H9 (cell line): Measurements from ENCODE around the gene SRPK2. TPM values are rescaled to one million over a fixed set of nuclear protein-coding genes. Genes with fewer than 3 reads are reported as not detected.

ENCODE experiments used
- DNase-seq: peaks from one replicate; pipeline ENCODE4 v3.0.0-alpha.2; 2017
- H2AFZ ChIP-seq: one replicate; pipeline ENCODE4 v1.6.1; 2013; ENCODE audit warnings: mild to moderate bottlenecking, low read length, control low read depth, moderate library complexity
- H2AK5ac ChIP-seq: 2 replicates; pipeline ENCODE4 v1.6.1; 2013; ENCODE audit warnings: low read length, control low read depth, mixed read lengths; ENCODE audit not compliant: insufficient read length
- H2BK120ac ChIP-seq: one replicate; pipeline ENCODE4 v1.6.1; 2013; ENCODE audit warnings: low read depth, mild to moderate bottlenecking, low read length, control low read depth, inconsistent platforms; ENCODE audit not compliant: poor library complexity, severe bottlenecking
- H2BK12ac ChIP-seq: 2 replicates; pipeline ENCODE4 v1.6.1; 2013; ENCODE audit warnings: low read length, control low read depth, mixed read lengths, low read depth; ENCODE audit not compliant: insufficient read length
- H2BK15ac ChIP-seq: 2 replicates; pipeline ENCODE4 v1.6.1; 2013; ENCODE audit warnings: low read depth, low read length, control low read depth
- H2BK20ac ChIP-seq: one replicate; pipeline ENCODE4 v1.6.1; 2013; ENCODE audit warnings: low read depth, mild to moderate bottlenecking, low read length, control low read depth, inconsistent platforms; ENCODE audit not compliant: poor library complexity, severe bottlenecking
- H2BK5ac ChIP-seq: 2 replicates; pipeline ENCODE4 v1.6.1; 2013; ENCODE audit warnings: low read length, control low read depth, mixed read lengths; ENCODE audit not compliant: insufficient read length
- H3K14ac ChIP-seq: 2 replicates; pipeline ENCODE4 v1.6.1; 2013; ENCODE audit warnings: low read length, control low read depth; ENCODE audit not compliant: insufficient read depth
- H3K18ac ChIP-seq: 2 replicates; pipeline ENCODE4 v1.6.1; 2013; ENCODE audit warnings: low read depth, mild to moderate bottlenecking, mixed read lengths, low read length, control low read depth; ENCODE audit not compliant: insufficient read length
- H3K23ac ChIP-seq: 2 replicates; pipeline ENCODE4 v1.6.1; 2013; ENCODE audit warnings: low read length, control low read depth, mixed read lengths, low read depth; ENCODE audit not compliant: insufficient read length
- H3K23me2 ChIP-seq: 2 replicates; pipeline ENCODE4 v1.6.1; 2013; ENCODE audit warnings: low read depth, mild to moderate bottlenecking, mixed read lengths, low read length, control low read depth; ENCODE audit not compliant: insufficient read length, poor library complexity, severe bottlenecking
- H3K27ac ChIP-seq: 2 replicates; pipeline ENCODE4 v1.5.1; 2013; ENCODE audit warnings: low read length, control low read depth, mixed read lengths, low read depth; ENCODE audit not compliant: insufficient read length
- H3K27me3 ChIP-seq: 2 replicates; pipeline ENCODE4 v1.6.1; 2013; ENCODE audit warnings: low read length, control low read depth, inconsistent platforms; ENCODE audit not compliant: insufficient read depth
- H3K4ac ChIP-seq: 2 replicates; pipeline ENCODE4 v1.6.1; 2013; ENCODE audit warnings: low read depth, mild to moderate bottlenecking, control low read depth, inconsistent platforms, low read length, moderate library complexity
- H3K4me1 ChIP-seq: 2 replicates; pipeline ENCODE4 v1.6.1; 2013; ENCODE audit warnings: low read length, control low read depth, inconsistent platforms; ENCODE audit not compliant: insufficient read depth
- H3K4me2 ChIP-seq: 2 replicates; pipeline ENCODE4 v1.6.1; 2013; ENCODE audit warnings: low read length, control low read depth, mixed read lengths; ENCODE audit not compliant: insufficient read length, insufficient read depth
- H3K56ac ChIP-seq: 2 replicates; pipeline ENCODE4 v1.6.1; 2013; ENCODE audit warnings: low read depth, mild to moderate bottlenecking, mixed read lengths, low read length, control low read depth; ENCODE audit not compliant: insufficient read length
- H3K79me1 ChIP-seq: 2 replicates; pipeline ENCODE4 v1.6.1; 2013; ENCODE audit warnings: low read depth, mild to moderate bottlenecking, moderate library complexity, low read length, control low read depth, inconsistent platforms; ENCODE audit not compliant: insufficient read depth, poor library complexity, severe bottlenecking
- H3K79me2 ChIP-seq: 2 replicates; pipeline ENCODE4 v1.6.1; 2013; ENCODE audit warnings: low read length, control low read depth, inconsistent platforms; ENCODE audit not compliant: insufficient read depth
- H3K9ac ChIP-seq: 2 replicates; pipeline ENCODE4 v1.6.1; 2013; ENCODE audit warnings: low read length, control low read depth, mixed read lengths; ENCODE audit not compliant: insufficient read length; ENCODE audit errors: extremely low read depth
- H3K9me3 ChIP-seq: one replicate; pipeline ENCODE4 v1.6.1; 2013; ENCODE audit warnings: low read depth, low read length, inconsistent platforms; ENCODE audit not compliant: control insufficient read depth
- H3T11ph ChIP-seq: one replicate; pipeline ENCODE4 v1.6.1; 2013; ENCODE audit warnings: mild to moderate bottlenecking, low read length, control low read depth, inconsistent platforms
- H4K20me1 ChIP-seq: one replicate; pipeline ENCODE4 v1.6.1; 2013; ENCODE audit not compliant: control insufficient read depth, insufficient read length, insufficient read depth
- H4K5ac ChIP-seq: 2 replicates; pipeline ENCODE4 v1.6.1; 2013; ENCODE audit warnings: low read depth, mild to moderate bottlenecking, mixed read lengths, low read length, control low read depth; ENCODE audit not compliant: insufficient read length
- H4K8ac ChIP-seq: replicated peaks from 2 replicates; pipeline ENCODE4 v1.6.1; 2013; ENCODE audit warnings: low read length, control low read depth, mixed read lengths, low read depth; ENCODE audit not compliant: insufficient read length
- H4K91ac ChIP-seq: 2 replicates; pipeline ENCODE4 v1.6.1; 2013; ENCODE audit warnings: low read depth, mild to moderate bottlenecking, moderate library complexity, mixed read lengths, low read length, control low read depth; ENCODE audit not compliant: insufficient read length
- H3K27ac Mint-ChIP-seq, 3 experiments: 2 replicates in 2 of 3; 3 replicates in 1 of 3; pipeline ENCODE4 v1.8.0; 2020 to 2021; ENCODE audit warnings: mixed read lengths in 3 of 3, mild to moderate bottlenecking in 1 of 3, moderate library complexity in 1 of 3
- H3K27me3 Mint-ChIP-seq: 2 replicates; pipeline ENCODE4 v1.8.0; 2021; ENCODE audit warnings: low read depth, mild to moderate bottlenecking, moderate library complexity, mixed read lengths
- H3K36me3 Mint-ChIP-seq, 3 experiments: 2 replicates in 2 of 3; 3 replicates in 1 of 3; pipeline ENCODE4 v1.8.0; 2020 to 2021; ENCODE audit warnings: low read depth in 3 of 3, mixed read lengths in 3 of 3; ENCODE audit not compliant: insufficient read depth in 1 of 3
- H3K4me1 Mint-ChIP-seq, 2 experiments: 2 replicates each; pipeline ENCODE4 v1.8.0; 2020; ENCODE audit warnings: mixed read lengths in 2 of 2
- H3K4me3 Mint-ChIP-seq, 2 experiments: 2 replicates in 1 of 2; 3 replicates in 1 of 2; pipeline ENCODE4 v1.8.0; 2020 to 2021; ENCODE audit warnings: mild to moderate bottlenecking in 2 of 2, mixed read lengths in 2 of 2, moderate library complexity in 1 of 2
- H3K9me3 Mint-ChIP-seq, 2 experiments: 2 replicates in 1 of 2; 3 replicates in 1 of 2; pipeline ENCODE4 v1.8.0; 2020; ENCODE audit warnings: mild to moderate bottlenecking in 2 of 2, mixed read lengths in 2 of 2, moderate library complexity in 1 of 2
- CTCF ChIP-seq: fragments of 200-600 bp; sonication (generic); conservative IDR thresholded peaks from 3 replicates; pipeline ENCODE4 v1.8.0; 2021; ENCODE audit warnings: antibody characterized with exemption, mild to moderate bottlenecking
- WGBS: extraction: QIAGEN DNeasy Blood & Tissue Kit; methylation state at CpG from one replicate; pipeline ENCODE4 v1.1.7; 2013; ENCODE audit warnings: missing lambda C conversion rate, low lambda C conversion rate, mixed read lengths; ENCODE audit not compliant: insufficient read length; ENCODE audit errors: extremely low coverage; 5-methylcytosine and 5-hydroxymethylcytosine counted together
- total RNA-seq: library from RNA; stranded (reverse); gene quantifications from 2 replicates; pipeline ENCODE4 v1.2.1, GENCODE V29; 2021

Gene SRPK2
- total RNA-seq, 1 experiment from 2014 or later = 41.1 TPM

GRCh38 chr7:105297309-105297708 lies 91.4 kb downstream of the SRPK2 start:
- peaks cover 6% of the 10 kb centered on the region; the same call in 1 of the 2 replicates for H3K79me2 ChIP-seq
- no peak overlapping the region for H2BK15ac ChIP-seq
- no peak overlapping the region for H2AK5ac ChIP-seq
- TF ChIP-seq CTCF = no peak
- Mint-ChIP-seq H3K4me3 (no peak overlapping the region), H3K27ac (no peak overlapping the region), H3K36me3 (no peaks in the 10 kb centered on the region), H3K4me1 (peaks cover 29 to 30% of the 10 kb centered on the region in 2 experiments), H3K27me3 (no peaks in the 10 kb centered on the region), H3K9me3 (no peaks in the 10 kb centered on the region)
- H2BK12ac ChIP-seq = no peak overlapping the region
- no peak overlapping the region for H2BK5ac ChIP-seq
- peaks cover 7% of the 10 kb centered on the region for H3K79me1 ChIP-seq
- H2BK20ac ChIP-seq = no peak overlapping the region
- DNase-seq = no peak
- H4K8ac ChIP-seq = no peak overlapping the region
- no peak overlapping the region for H3T11ph ChIP-seq
- no peak overlapping the region for H2AFZ ChIP-seq
- no peak overlapping the region for H3K18ac ChIP-seq
- H3K23me2 ChIP-seq = no peaks in the 10 kb centered on the region
- H3K14ac ChIP-seq = no peak overlapping the region
- H3K27ac ChIP-seq = no peak overlapping the region
- H4K91ac ChIP-seq = no peak overlapping the region
- H4K20me1 ChIP-seq = no peaks in the 10 kb centered on the region
- no peak overlapping the region for H2BK120ac ChIP-seq
- no peaks in the 10 kb centered on the region for H3K27me3 ChIP-seq
- no peak overlapping the region for H3K4me2 ChIP-seq
- no peak overlapping the region for H3K9ac ChIP-seq
- H3K9me3 ChIP-seq = no peaks in the 10 kb centered on the region
- H4K5ac ChIP-seq = no peak overlapping the region
- no peak overlapping the region for H3K4ac ChIP-seq
- WGBS = no CpG with 5 or more reads among the region's 5 CpGs
- no peak overlapping the region for H3K56ac ChIP-seq
- no peak overlapping the region for H3K23ac ChIP-seq
- peaks cover 3% of the 10 kb centered on the region; the same call in 1 of the 2 replicates for H3K4me1 ChIP-seq
